OCI-M1 (cell line): ENCODE results near the gene FIG4.

Source experiments
- DNase-seq: peaks from one replicate; lab custom pipeline; 2025; lab: John Stamatoyannopoulos, UW

Gene FIG4

DNA sequence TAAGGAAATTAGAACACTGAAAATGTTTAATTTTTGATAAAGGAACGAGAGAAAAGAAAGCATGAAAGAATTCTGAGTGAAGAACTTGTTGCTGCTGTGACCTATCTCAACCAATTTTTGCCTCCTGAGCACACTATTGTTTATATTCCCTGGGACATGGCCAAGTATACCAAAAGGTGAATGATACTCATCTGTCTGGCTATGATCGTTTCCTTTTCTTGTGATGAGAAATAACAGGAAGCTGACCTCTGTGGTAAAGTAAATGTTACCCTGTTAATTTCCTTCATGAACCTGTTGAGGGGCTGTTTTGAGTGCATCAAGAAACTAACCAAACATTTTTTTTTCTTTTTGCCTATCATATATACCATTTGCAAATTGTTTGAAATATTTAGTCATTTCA is 69.1 kb downstream of the FIG4 start:
- no peak for DNase-seq

DNA sequence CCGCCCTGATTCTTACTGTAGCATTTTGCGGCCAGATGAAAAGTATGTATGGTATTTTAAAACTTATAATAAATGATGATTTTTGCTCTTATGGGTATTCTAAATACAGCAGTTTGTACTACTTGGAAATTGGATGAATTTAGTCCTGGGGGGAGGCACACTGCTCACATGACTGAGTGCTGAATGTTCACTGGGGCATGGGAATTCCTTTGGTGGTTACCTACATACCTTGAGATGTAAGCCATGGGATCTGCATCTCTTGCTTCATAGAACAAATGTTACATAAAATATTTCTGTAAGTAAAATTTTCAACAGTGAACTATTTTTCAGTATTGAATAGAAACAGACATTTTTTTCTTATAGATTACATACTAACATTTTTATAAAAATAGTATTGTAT is 71.1 kb downstream of the FIG4 start:
- DNase-seq: no peak

DNA sequence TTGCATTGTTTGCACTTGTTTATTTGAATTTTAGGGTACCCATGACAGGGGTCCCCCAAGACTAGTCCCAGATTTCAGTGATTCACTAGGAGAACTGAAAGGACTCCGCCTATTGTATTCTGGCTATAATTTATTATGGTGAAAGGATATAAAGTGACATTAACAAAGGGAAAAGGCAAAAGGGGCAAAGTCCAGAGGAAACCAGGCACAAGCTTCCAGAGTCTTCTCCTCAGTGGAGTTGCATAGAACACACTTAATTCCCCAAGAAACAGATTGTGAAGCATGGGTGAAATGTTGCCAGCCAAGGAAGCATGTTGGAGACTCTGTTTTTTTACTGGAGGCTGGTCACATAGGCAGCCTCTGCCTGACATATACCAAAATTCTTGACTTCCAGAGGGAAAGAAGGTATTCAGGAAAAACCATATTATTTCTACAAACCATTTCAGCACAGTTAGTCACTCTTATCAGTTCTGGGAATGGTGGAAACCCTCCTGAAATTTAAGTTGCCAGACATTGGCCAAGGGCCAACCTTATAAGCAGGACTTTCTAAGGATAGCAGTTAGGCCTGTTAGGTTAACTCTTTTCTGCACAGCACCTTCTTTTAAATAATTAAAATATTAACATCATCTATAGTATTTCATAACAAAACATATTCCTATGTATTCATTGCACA is 71.8 kb downstream of the FIG4 start:
- DNase-seq: no peak

DNA sequence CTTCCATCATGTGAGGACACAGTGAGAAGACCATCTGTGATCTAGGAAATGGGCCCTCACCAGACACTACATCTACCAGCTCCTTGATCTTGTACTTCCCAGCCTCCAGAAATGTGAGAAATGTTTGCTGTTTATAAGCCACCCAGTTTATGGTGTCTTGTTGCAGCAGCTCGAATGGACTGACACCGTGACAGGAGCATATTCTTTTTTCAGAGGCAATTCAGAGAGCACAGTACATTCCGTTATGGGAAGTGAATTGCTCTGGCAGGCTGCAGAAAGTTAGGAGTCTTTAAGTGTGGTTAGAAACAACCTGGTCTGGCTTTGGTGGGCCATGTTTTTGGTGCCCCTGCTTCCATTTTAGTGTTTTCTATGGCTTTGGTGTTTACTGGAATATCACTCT is 75.1 kb downstream of the FIG4 start:
- DNase-seq: no peak

DNA sequence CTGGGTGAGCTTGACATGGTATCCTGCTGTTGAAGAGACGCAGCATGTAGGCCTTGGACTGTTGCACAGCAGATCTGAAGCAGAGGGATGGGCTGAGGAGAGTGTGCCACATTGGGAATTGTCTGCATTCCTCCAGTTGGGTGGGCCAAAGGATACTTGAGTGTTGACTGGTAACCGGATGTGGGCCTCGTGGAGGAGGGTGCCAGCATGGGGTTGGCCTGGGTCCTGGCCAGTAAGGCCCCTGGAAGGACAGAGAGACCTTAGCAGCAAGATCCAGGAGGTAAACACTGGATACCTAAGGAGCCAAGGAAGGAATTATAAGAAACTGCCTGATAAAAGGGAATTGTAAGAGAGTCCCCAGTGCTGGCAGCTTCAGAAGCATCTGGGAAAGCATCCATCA is 76.9 kb downstream of the FIG4 start:
- no peak for DNase-seq

DNA sequence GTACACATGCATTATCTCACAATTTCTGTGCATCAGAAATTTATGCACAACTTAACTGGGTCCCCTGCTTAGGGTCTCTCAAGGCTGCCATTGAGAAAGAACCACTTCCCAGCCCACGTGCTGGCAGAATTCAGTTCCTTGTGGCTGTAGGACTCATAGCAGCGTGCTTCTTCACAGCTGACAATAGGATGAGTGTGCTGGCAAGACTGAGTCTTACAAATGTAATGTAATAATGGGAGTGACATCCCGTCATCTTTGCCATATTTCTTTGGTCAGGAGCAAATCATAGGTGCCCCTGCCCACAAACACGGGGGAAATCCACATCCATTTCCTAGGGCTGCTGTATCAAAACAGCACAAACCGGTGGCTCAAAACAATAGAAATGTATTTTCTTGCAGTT is 77.4 kb downstream of the FIG4 start:
- no peak for DNase-seq

DNA sequence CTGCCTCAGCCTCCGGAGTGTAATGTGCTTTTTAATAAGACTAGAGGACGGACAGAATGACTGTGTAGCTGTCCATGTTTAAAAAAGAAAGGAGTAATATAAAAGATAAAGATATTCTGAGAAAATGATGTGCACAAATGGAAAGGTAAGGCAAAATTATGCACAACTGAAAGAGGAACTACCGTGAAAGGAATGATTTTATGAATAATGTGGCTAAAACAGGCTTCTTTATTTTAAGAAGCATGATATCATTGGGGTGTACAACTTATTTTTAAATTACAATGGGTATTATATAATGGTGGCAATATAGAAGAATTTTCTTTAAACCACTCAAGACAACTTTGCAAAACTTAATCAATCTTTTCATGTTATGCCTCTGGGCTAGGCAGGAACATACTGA is 78.1 kb downstream of the FIG4 start:
- no peak for DNase-seq

DNA sequence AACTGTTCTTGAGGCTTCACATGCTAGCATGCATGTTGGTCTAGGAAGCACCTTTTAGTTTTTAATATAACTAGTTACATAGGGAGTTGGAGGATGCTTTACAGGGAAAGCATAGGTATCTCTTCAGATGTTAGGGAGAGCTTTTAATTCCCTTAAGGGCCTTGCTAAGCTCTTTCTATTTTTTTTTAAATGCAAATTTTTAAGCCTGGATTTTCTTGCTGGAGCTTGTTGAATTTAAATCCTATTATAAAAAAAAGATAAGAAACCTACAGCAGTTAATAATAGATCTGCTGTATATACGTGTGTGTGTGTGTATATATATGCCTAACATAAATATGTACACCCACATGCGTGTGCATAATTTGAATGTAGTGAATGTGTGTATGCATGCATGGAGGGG is 79.0 kb downstream of the FIG4 start:
- DNase-seq: no peak

DNA sequence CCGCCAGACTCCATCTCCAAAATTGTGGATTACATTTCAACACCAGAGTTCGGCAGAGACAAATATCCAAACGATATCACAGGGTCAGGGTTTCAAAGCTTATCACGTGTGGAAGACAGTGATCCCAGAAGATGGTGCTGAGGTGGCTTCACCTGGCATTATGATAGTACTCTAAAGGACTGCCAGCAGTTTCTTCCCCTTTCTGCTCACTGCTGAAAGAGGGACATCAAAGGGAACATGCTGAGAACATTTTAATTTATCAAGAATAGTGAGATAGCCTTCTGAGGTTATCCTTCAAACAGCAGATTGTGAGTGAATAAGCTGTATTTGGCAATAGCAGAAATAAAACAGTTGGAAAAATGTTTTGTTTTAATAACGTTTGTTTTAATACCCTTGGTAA is 79.7 kb downstream of the FIG4 start:
- DNase-seq: peak; percentile 68

DNA sequence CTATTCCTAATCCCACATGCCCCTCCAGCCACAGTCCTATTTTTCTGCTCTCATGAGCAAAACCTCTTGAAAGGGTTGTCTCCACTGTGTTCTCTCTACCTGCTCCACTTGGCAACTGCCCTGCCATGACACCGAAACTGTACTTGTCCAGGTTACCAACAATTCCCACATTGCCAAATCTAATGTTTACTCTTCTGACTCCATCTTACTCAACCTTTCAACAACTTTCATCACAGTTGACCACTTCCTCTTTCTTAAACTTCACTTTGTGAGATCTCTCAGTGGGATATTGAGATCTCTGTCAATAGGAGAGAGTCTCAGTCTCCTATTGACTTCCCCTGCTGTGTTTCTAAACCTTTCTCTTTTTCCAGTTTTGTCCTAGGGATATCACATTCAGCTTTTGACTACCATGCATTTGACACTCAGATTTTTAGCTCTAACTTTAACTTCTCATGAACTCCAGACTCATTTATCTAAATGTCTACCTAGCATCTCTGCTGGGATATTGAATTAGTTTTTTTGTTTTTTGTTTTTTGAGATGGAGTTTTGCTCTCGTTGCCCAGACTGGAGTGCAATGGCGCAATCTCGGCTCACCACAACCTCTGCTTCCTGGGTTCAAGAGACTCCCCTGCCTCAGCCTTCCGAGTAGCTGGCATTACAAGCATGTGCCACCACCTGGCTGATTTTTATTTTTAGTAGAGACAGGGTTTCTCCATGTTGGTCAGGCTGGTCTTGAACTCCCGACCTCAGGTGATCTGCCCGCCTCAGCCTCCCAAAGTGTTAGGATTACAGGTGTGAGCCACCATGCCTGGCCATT is 81.1 kb downstream of the FIG4 start:
- peak; percentile 93 for DNase-seq

DNA sequence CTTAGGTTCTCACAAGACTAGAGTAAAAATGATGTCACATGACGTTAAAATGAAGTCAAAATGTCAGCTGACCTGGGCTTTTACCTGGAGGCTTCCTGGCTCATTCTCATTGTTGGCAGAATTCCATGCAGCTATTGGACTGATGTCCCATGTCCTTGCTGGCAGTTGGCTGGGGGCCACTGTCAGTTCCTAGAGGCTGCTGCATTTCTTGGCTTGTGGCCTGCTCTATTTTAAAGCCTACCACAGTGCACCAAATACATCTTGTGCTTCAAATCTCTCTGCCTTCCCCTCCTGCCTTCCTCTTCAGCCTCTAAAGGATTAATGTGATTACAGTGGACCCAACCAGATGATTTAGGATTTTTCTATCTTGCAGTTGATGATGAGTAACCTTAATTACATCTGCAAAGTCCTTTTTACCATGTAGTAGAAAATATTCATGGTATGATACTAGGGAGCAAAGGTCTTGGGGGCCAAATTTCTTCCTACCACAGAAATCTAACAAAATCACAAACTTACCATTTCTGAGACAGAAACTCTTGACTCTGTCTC is 81.9 kb downstream of the FIG4 start:
- peak; percentile 30 for DNase-seq

DNA sequence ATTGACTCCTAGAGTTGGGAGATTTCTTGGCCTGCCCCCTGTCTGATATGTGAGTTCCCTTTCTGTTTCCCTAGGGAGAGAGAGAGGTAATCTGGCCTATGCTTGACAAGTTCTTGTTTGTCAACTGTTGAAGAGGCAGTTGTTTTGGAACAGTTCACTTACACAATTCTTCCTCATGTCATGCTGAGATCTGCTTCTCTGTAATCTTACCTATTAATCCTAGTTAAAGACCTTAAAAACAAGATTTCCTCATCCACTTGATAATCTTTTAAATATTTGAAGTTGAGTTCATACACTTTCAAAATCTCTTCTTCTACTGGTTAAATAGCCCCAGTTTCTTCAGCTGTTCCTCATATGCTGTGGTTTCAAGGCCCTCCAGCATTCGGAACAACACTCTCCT is 89.9 kb downstream of the FIG4 start:
- no peak for DNase-seq

DNA sequence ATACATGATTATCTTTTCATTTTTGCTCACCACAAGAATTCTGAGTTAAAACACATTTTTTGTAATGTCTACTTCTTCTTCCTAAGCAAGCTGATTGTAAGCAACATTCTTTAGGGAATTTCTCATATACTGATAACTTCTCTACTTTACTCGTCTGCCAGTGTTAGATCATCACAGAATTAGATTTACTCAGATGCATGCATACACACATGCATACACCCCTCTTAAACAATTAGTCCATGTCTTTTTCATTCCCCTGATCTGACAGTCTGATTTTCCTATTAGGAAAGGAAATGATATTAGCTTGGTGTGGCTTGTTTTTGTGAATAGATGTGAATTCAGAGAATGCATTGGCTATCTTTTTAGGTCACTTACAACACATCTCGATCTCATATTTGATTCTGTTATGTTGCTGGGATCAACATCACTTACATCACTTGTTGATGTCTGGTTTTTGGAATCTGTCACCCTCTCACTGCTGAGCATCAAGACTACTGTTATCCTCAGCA is 91.4 kb downstream of the FIG4 start:
- no peak for DNase-seq

DNA sequence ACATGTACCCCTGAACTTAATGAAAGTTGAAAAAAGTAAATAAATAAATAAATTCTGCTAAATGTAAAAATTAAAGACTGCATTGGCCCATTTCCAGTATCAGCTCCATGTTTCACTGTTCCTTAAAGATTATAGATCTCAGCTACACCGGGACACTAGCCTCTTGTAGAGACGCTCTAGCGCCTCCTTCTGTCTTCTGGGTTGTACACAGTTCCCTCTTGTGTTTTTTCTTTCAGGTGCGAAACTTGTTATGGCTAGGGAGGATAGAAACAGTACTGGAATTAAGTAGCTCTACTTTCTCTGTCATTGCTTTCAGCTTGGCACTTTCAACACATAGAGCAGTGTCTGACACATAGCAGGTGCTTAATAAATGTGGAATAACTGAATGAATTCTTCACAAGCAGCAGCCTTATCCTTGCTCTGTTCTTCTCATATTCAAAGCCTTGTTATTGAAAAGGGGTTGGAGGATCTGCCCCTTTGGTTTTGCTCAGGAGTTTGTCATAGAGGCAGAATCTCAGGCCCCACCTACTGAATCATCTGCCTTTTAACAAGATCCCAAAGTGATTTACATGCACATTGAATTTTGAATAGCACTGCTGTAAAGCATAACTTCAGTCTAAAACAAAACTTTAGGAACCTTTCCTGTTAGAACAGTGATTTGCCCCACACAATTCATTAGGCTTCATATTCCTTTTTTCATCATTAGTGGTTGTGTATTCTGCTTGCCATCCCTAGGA is 92.3 kb downstream of the FIG4 start:
- DNase-seq: peak; percentile 53

DNA sequence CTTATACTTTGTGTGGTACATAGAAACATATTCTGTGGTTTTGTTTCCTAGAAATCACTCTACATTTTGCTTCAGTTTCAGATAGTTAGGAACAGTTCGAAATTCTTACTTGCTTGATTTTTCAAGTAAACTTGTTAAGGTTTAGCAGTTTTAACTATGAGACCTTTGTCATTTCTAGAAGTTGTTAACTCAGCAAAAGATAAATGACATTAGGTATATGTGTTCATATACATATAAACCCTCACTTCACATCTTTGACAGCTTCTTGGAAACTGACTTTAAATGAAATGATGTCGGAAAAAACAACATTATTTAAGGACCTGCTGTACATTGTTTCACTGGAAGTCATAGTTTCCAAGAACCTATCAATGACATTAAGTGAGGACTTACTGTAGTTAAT is 96.2 kb downstream of the FIG4 start:
- DNase-seq: no peak

DNA sequence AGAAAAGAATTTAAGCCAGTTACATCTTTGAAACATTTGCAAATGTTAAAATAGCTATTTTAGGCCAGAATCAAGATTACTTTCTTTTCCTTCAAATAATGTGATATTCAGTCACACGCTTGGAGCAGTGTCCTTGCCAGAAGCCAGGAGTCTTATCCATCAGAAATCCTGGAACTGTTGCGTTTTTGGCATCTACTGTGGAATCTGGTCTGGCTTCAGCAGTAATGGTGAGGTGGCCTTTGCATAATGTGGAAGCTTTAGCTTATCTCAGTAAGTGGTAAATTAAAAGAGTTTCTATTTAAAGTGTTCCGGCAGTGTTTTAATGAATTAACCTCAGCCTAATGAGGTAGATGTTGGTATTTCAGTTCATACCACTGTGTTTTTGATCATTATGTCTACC is 97.6 kb downstream of the FIG4 start:
- DNase-seq: no peak

DNA sequence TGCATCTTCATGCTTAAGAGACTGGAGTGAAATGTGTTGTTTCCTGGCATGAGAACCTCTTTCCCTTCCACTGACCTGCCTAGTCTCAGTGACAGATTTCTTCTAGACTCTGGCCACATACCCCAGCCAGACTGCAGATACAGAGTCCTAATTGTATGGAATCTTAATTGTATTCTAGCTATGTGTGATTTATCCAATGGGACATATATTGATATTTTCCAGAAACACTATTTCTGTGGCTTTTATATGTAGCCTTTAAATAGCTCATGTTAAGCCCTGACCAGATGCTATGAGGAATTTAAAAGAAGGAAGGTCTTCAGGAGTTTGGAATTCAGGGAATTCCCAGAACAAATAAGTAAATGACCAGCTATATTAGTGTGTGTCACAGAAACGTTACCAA is 99.0 kb downstream of the FIG4 start:
- no peak for DNase-seq

DNA sequence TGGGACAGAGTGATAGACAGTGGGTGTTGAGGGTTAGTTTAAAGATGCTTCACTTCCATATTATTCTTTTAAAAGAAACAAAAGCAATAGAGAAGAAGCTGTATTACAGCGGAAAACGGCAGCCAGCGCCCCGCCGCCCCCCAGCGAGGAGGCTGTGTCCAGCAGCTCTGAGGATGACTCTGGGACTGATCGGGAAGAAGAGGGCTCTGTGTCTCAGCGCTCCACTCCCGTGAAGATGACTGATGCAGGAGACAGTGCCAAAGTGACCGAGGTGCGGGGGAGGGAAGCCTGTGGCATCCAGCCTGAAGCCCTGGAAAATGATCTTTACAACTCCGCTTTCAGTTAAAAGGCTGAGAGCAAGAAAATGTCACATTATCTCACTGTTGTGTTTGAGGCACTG is 100.2 kb downstream of the FIG4 start:
- DNase-seq: no peak

DNA sequence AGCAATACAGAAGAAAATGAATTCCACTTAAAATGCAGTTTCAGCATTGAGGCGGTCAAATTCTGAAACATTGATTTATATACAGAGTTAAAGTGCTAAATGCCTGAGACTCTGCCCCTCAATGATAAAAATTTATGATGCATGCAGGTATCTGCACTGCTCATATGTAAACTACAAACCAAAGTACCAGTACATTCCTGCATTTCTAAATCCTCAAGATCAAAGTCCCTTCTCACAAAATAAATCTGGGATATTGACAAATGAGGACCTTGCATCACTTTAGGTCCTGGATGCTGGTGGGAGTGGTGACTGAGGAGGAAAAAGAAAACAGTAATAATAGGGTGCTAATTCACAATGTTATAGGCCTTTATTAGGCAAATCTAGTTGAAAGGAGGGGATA is 101.9 kb downstream of the FIG4 start:
- no peak for DNase-seq

DNA sequence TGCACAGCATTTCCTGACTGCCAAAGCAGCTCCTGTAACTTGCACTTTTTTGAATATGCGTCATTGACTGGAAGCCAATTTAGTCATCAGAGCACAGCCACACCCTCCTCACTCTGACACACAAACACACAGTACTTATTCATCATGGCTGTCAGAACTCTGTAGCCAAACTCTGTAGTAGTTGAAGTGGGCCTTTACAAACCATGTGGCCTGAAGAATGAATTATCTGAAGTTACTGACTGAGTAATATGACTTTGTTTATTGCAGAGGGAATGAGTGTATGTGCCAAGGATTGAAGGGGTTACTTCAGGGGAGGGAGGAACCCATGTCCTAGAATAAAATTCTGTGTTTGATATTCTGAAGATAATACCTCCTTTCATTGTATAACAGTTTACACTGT is 102.7 kb downstream of the FIG4 start:
- peak; percentile 66 for DNase-seq

DNA sequence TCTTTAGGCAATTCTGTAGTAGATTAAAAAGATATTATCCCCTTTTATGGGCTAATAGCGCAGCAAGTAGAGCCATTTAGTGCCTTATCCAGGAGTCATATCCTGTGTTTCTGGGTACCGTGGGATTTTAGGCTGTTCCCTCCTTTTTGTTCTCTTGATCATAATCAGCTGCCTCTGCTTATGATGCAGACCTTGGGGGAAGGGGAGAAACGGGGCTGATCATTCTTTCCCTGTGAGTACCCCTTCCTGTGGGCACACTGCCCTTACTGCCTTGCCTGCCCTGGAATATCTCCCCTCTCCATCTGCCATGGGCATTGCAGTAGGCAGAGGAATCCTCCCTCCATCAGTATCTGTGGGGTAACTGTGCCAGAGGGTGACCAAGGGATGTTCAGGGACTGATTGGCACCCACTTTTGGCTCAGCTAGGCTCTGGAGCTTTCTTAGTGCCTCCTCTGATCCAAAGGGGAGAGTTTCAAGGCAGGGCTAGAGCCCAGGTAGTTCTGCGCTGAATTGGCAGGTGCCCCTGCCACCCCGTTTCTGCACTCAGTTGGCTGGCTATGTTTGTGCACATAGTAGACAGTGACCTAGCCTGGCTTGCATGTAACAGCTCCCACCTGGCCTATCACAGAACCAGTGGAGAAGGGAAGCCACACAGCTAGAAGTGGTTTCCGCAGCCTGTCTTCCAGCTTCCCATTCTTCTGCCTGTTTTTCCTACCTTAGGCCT is 103.3 kb downstream of the FIG4 start:
- DNase-seq: no peak

DNA sequence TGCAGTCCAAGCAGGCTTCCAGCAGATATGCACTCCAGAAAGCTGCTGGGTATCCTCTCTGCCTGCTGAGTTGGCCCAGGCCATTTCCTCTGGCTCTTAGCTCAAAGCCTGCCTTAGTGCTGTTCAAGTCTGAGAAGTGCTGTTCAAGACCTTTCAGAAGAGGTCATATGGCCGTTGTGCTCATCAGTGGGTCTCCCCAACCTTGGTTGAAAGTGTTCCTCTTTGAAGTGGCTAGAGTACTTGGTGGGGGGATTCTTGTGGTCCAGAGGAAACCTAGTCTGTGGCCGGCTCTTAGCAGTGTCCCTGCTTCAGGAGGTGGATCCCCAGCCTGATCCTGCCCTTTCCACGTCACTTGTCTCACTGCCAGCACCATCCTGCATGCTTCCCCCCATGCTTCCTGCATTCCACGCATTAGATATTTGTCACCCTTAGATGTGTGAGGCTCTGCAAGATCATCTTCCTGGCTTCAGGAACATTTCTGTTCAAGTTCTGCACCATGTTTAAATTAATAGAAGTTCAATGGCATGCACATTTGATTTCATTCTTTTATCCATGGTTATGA is 105.0 kb downstream of the FIG4 start:
- DNase-seq: no peak
